H9 (cell line): ENCODE measurements around the gene ARL14EPL. TPM values are rescaled to one million over a fixed set of nuclear protein-coding genes. Genes with fewer than 3 reads are reported as not detected.

Experiments
- DNase-seq: peaks from one replicate; pipeline ENCODE4 v3.0.0-alpha.2; 2017
- H2AFZ ChIP-seq: one replicate; pipeline ENCODE4 v1.6.1; 2013; ENCODE audit warnings: mild to moderate bottlenecking, low read length, control low read depth, moderate library complexity
- H2AK5ac ChIP-seq: 2 replicates; pipeline ENCODE4 v1.6.1; 2013; ENCODE audit warnings: low read length, control low read depth, mixed read lengths; ENCODE audit not compliant: insufficient read length
- H2BK120ac ChIP-seq: one replicate; pipeline ENCODE4 v1.6.1; 2013; ENCODE audit warnings: low read depth, mild to moderate bottlenecking, low read length, control low read depth, inconsistent platforms; ENCODE audit not compliant: poor library complexity, severe bottlenecking
- H2BK12ac ChIP-seq: 2 replicates; pipeline ENCODE4 v1.6.1; 2013; ENCODE audit warnings: low read length, control low read depth, mixed read lengths, low read depth; ENCODE audit not compliant: insufficient read length
- H2BK15ac ChIP-seq: 2 replicates; pipeline ENCODE4 v1.6.1; 2013; ENCODE audit warnings: low read depth, low read length, control low read depth
- H2BK20ac ChIP-seq: one replicate; pipeline ENCODE4 v1.6.1; 2013; ENCODE audit warnings: low read depth, mild to moderate bottlenecking, low read length, control low read depth, inconsistent platforms; ENCODE audit not compliant: poor library complexity, severe bottlenecking
- H2BK5ac ChIP-seq: 2 replicates; pipeline ENCODE4 v1.6.1; 2013; ENCODE audit warnings: low read length, control low read depth, mixed read lengths; ENCODE audit not compliant: insufficient read length
- H3K14ac ChIP-seq: 2 replicates; pipeline ENCODE4 v1.6.1; 2013; ENCODE audit warnings: low read length, control low read depth; ENCODE audit not compliant: insufficient read depth
- H3K18ac ChIP-seq: 2 replicates; pipeline ENCODE4 v1.6.1; 2013; ENCODE audit warnings: low read depth, mild to moderate bottlenecking, mixed read lengths, low read length, control low read depth; ENCODE audit not compliant: insufficient read length
- H3K23ac ChIP-seq: 2 replicates; pipeline ENCODE4 v1.6.1; 2013; ENCODE audit warnings: low read length, control low read depth, mixed read lengths, low read depth; ENCODE audit not compliant: insufficient read length
- H3K23me2 ChIP-seq: 2 replicates; pipeline ENCODE4 v1.6.1; 2013; ENCODE audit warnings: low read depth, mild to moderate bottlenecking, mixed read lengths, low read length, control low read depth; ENCODE audit not compliant: insufficient read length, poor library complexity, severe bottlenecking
- H3K27ac ChIP-seq: 2 replicates; pipeline ENCODE4 v1.5.1; 2013; ENCODE audit warnings: low read length, control low read depth, mixed read lengths, low read depth; ENCODE audit not compliant: insufficient read length
- H3K27me3 ChIP-seq: 2 replicates; pipeline ENCODE4 v1.6.1; 2013; ENCODE audit warnings: low read length, control low read depth, inconsistent platforms; ENCODE audit not compliant: insufficient read depth
- H3K4ac ChIP-seq: 2 replicates; pipeline ENCODE4 v1.6.1; 2013; ENCODE audit warnings: low read depth, mild to moderate bottlenecking, control low read depth, inconsistent platforms, low read length, moderate library complexity
- H3K4me1 ChIP-seq: 2 replicates; pipeline ENCODE4 v1.6.1; 2013; ENCODE audit warnings: low read length, control low read depth, inconsistent platforms; ENCODE audit not compliant: insufficient read depth
- H3K4me2 ChIP-seq: 2 replicates; pipeline ENCODE4 v1.6.1; 2013; ENCODE audit warnings: low read length, control low read depth, mixed read lengths; ENCODE audit not compliant: insufficient read length, insufficient read depth
- H3K56ac ChIP-seq: 2 replicates; pipeline ENCODE4 v1.6.1; 2013; ENCODE audit warnings: low read depth, mild to moderate bottlenecking, mixed read lengths, low read length, control low read depth; ENCODE audit not compliant: insufficient read length
- H3K79me1 ChIP-seq: 2 replicates; pipeline ENCODE4 v1.6.1; 2013; ENCODE audit warnings: low read depth, mild to moderate bottlenecking, moderate library complexity, low read length, control low read depth, inconsistent platforms; ENCODE audit not compliant: insufficient read depth, poor library complexity, severe bottlenecking
- H3K79me2 ChIP-seq: 2 replicates; pipeline ENCODE4 v1.6.1; 2013; ENCODE audit warnings: low read length, control low read depth, inconsistent platforms; ENCODE audit not compliant: insufficient read depth
- H3K9ac ChIP-seq: 2 replicates; pipeline ENCODE4 v1.6.1; 2013; ENCODE audit warnings: low read length, control low read depth, mixed read lengths; ENCODE audit not compliant: insufficient read length; ENCODE audit errors: extremely low read depth
- H3K9me3 ChIP-seq: one replicate; pipeline ENCODE4 v1.6.1; 2013; ENCODE audit warnings: low read depth, low read length, inconsistent platforms; ENCODE audit not compliant: control insufficient read depth
- H3T11ph ChIP-seq: one replicate; pipeline ENCODE4 v1.6.1; 2013; ENCODE audit warnings: mild to moderate bottlenecking, low read length, control low read depth, inconsistent platforms
- H4K20me1 ChIP-seq: one replicate; pipeline ENCODE4 v1.6.1; 2013; ENCODE audit not compliant: control insufficient read depth, insufficient read length, insufficient read depth
- H4K5ac ChIP-seq: 2 replicates; pipeline ENCODE4 v1.6.1; 2013; ENCODE audit warnings: low read depth, mild to moderate bottlenecking, mixed read lengths, low read length, control low read depth; ENCODE audit not compliant: insufficient read length
- H4K8ac ChIP-seq: replicated peaks from 2 replicates; pipeline ENCODE4 v1.6.1; 2013; ENCODE audit warnings: low read length, control low read depth, mixed read lengths, low read depth; ENCODE audit not compliant: insufficient read length
- H4K91ac ChIP-seq: 2 replicates; pipeline ENCODE4 v1.6.1; 2013; ENCODE audit warnings: low read depth, mild to moderate bottlenecking, moderate library complexity, mixed read lengths, low read length, control low read depth; ENCODE audit not compliant: insufficient read length
- H3K27ac Mint-ChIP-seq, 3 experiments: 2 replicates in 2 of 3; 3 replicates in 1 of 3; pipeline ENCODE4 v1.8.0; 2020 to 2021; ENCODE audit warnings: mixed read lengths in 3 of 3, mild to moderate bottlenecking in 1 of 3, moderate library complexity in 1 of 3
- H3K27me3 Mint-ChIP-seq: 2 replicates; pipeline ENCODE4 v1.8.0; 2021; ENCODE audit warnings: low read depth, mild to moderate bottlenecking, moderate library complexity, mixed read lengths
- H3K36me3 Mint-ChIP-seq, 3 experiments: 2 replicates in 2 of 3; 3 replicates in 1 of 3; pipeline ENCODE4 v1.8.0; 2020 to 2021; ENCODE audit warnings: low read depth in 3 of 3, mixed read lengths in 3 of 3; ENCODE audit not compliant: insufficient read depth in 1 of 3
- H3K4me1 Mint-ChIP-seq, 2 experiments: 2 replicates each; pipeline ENCODE4 v1.8.0; 2020; ENCODE audit warnings: mixed read lengths in 2 of 2
- H3K4me3 Mint-ChIP-seq, 2 experiments: 2 replicates in 1 of 2; 3 replicates in 1 of 2; pipeline ENCODE4 v1.8.0; 2020 to 2021; ENCODE audit warnings: mild to moderate bottlenecking in 2 of 2, mixed read lengths in 2 of 2, moderate library complexity in 1 of 2
- H3K9me3 Mint-ChIP-seq, 2 experiments: 2 replicates in 1 of 2; 3 replicates in 1 of 2; pipeline ENCODE4 v1.8.0; 2020; ENCODE audit warnings: mild to moderate bottlenecking in 2 of 2, mixed read lengths in 2 of 2, moderate library complexity in 1 of 2
- WGBS: extraction: QIAGEN DNeasy Blood & Tissue Kit; methylation state at CpG from one replicate; pipeline ENCODE4 v1.1.7; 2013; ENCODE audit warnings: missing lambda C conversion rate, low lambda C conversion rate, mixed read lengths; ENCODE audit not compliant: insufficient read length; ENCODE audit errors: extremely low coverage; 5-methylcytosine and 5-hydroxymethylcytosine counted together
- total RNA-seq: library from RNA; stranded (reverse); gene quantifications from 2 replicates; pipeline ENCODE4 v1.2.1, GENCODE V29; 2021
- TF ChIP-seq, protein P1 (sequence below): fragments of 200-600 bp; sonication (generic); conservative IDR thresholded peaks from 3 replicates; pipeline ENCODE4 v1.8.0; 2021; ENCODE audit warnings: antibody characterized with exemption, mild to moderate bottlenecking

ARL14EPL gene
- total RNA-seq, 1 experiment from 2014 or later: not detected

DNA sequence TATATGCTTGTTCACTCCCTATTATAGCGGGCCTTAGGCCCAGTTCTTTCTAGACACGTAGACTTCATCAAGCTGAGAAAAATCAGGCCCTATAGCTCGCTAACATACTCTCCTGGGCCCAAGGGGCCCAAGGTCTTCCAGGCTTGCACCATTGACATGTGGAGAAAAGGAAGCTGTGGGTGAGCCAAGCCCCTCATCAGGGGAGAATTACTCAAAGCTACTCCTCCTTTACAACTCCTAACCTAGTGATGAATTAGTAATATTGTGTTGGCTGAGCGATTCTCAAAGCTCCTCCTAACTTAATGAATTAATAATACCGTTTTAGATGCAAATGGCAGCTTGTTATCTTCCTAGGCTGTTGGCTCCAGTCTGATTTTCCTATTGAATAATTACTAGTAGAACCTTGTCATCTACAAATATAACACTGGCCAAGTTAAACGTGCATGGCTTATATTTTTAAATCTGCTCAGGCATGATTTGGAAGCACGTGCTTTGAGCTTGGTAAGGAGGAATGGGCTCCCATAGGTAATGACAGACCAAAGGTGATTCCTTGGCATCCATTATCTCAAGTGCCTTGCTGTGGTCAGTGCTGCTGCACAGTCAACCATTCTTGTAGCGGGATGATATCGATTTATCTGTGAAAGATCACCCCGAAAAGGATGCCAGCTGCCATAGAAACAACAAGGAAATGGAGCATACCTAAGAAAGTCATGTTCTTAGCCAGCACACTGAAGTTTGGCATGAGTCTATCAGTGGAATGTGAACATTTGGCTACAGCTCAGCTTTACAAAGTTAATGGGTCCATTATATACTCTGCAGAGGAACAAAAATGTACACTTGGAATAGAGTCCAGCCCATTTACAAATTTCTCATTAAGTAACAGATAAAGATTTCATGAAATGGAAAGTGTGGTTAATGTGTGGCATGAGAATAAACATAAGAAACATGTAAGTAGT, 46.2 kb upstream of the ARL14EPL start:
- no peak overlapping the region for H3K14ac ChIP-seq
- no peak overlapping the region for H3K9ac ChIP-seq
- no peak overlapping the region for H2AK5ac ChIP-seq
- Mint-ChIP-seq H3K36me3 (no peaks in the 10 kb centered on the region), H3K4me3 (no peak overlapping the region), H3K27ac (no peak overlapping the region), H3K27me3 (no peaks in the 10 kb centered on the region), H3K4me1 (no peaks in the 10 kb centered on the region), H3K9me3 (no peaks in the 10 kb centered on the region)
- H3K79me2 ChIP-seq: no peaks in the 10 kb centered on the region
- H4K20me1 ChIP-seq: no peaks in the 10 kb centered on the region
- H3K9me3 ChIP-seq: no peaks in the 10 kb centered on the region
- H3K56ac ChIP-seq: no peak overlapping the region
- H3K27ac ChIP-seq: no peak overlapping the region
- H2BK12ac ChIP-seq: no peak overlapping the region
- TF ChIP-seq, protein P1, sequence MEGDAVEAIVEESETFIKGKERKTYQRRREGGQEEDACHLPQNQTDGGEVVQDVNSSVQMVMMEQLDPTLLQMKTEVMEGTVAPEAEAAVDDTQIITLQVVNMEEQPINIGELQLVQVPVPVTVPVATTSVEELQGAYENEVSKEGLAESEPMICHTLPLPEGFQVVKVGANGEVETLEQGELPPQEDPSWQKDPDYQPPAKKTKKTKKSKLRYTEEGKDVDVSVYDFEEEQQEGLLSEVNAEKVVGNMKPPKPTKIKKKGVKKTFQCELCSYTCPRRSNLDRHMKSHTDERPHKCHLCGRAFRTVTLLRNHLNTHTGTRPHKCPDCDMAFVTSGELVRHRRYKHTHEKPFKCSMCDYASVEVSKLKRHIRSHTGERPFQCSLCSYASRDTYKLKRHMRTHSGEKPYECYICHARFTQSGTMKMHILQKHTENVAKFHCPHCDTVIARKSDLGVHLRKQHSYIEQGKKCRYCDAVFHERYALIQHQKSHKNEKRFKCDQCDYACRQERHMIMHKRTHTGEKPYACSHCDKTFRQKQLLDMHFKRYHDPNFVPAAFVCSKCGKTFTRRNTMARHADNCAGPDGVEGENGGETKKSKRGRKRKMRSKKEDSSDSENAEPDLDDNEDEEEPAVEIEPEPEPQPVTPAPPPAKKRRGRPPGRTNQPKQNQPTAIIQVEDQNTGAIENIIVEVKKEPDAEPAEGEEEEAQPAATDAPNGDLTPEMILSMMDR: no peak
- H3K23me2 ChIP-seq: no peaks in the 10 kb centered on the region
- H4K91ac ChIP-seq: no peak overlapping the region
- DNase-seq: no peak
- H3K23ac ChIP-seq: no peak overlapping the region
- H3K79me1 ChIP-seq: no peaks in the 10 kb centered on the region
- no peak overlapping the region for H3K4me2 ChIP-seq
- H3K4me1 ChIP-seq: no peaks in the 10 kb centered on the region
- H3K27me3 ChIP-seq: no peaks in the 10 kb centered on the region
- H2AFZ ChIP-seq: no peak overlapping the region
- no peak overlapping the region for H3T11ph ChIP-seq
- H2BK15ac ChIP-seq: no peak overlapping the region
- H2BK20ac ChIP-seq: no peak overlapping the region
- no peak overlapping the region for H2BK5ac ChIP-seq
- no peak overlapping the region for H3K4ac ChIP-seq
- H2BK120ac ChIP-seq: no peak overlapping the region
- no peak overlapping the region for H4K8ac ChIP-seq
- no peak overlapping the region for H3K18ac ChIP-seq
- WGBS: no CpG with 5 or more reads among the region's 10 CpGs
- H4K5ac ChIP-seq: no peak overlapping the region
